Keratinocyte (primary cell): ENCODE data around the gene VCAM1.

Experiments
- CTCF ChIP-seq, 3 experiments: IDR thresholded peaks in 1 of 3; conservative IDR thresholded peaks in 1 of 3; optimal IDR thresholded peaks in 1 of 3; 2 replicates in 2 of 3; 3 replicates in 1 of 3; pipeline versions ENCODE3 to v1.5.1; 2011; ENCODE audit warnings: low read length in 3 of 3, mild to moderate bottlenecking in 3 of 3, moderate library complexity in 2 of 3, control low read depth in 1 of 3, inconsistent platforms in 1 of 3; ENCODE audit not compliant: insufficient read depth in 2 of 3; ENCODE audit errors: extremely low read depth in 1 of 3
- EZH2 ChIP-seq: IDR thresholded peaks from one replicate; pipeline ENCODE4 v1.6.1; 2012; ENCODE audit warnings: inconsistent platforms, mild to moderate bottlenecking, low read length, moderate library complexity

GRCh38 chr1:100720101-100720500 lies 559 bp downstream of the VCAM1 start:
- no peak for TF ChIP-seq EZH2
- TF ChIP-seq CTCF (optimal IDR thresholded peaks at IDR 0.05 in 1 of 3, IDR thresholded peaks at IDR 0.05 in 1 of 3, conservative IDR thresholded peaks at IDR 0.05 in 1 of 3; ENCODE audit: extremely low read depth in 1 of 3, insufficient read depth in 2 of 3, low read length in 3 of 3): no peak
